ENCODE data around the gene SF1.

SF1 gene

DNA sequence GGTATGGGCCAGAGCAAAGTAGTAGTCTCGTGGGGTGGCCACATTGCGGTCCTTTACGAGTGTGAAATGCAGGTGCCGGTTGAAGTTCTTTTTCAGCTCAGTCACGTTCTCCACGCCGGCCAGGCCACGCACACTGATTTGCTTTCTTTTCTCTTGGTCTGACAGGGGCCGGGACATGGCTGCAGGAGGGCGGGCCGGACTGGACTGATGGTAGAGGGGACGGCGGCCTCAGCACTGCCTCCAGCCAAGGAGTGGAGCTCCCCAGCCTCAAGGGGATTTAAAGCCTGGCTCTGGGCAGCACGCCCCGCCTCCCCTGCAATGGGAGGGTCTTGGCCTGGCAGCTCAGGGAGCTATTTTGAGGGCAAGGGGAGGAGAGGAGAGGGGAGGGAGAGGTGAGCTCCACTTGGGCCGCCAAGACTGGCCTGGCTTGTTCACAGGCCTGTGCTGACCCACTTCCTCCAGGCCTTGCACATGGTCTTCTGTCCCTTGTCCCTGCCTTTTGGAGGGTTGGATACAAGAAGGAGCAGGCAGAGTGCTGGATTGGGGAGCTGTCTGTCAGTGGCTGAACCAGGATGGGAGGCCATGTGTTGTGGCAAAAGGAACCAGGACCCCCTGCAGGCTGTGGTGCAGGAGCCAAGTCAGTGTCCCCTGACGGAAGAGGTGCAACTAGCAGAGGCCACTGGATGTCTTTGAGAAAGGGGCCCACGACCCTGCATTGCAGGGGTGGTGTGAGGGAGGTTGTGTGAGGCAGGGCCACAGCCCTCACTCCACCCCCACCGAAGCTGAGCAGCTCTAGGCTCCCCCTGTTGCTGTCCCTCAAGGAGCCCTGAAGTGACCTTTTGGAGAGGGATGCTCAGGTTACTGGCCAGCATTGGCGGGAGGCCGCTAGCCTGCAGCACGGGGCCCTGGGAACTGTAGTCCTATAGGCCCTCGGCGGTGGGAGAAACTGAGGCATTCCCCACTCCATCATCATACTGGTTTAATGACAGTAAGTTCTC is 18.3 kb downstream of the SF1 start, which contains the start of gene PYGM:
TSS of gene PYGM (minus strand) at position 253 of the 998 bp plus-strand sequence. CDS start at position 177, 76 bp downstream.
- DNase-seq = peak; percentile 40

- no peak for DNase-seq
Measured at GRCh38 chr11:64759131-64759721, 19.1 kb downstream of the SF1 start.

- no peak for DNase-seq
Measured at GRCh38 chr11:64758330-64759079, 19.8 kb downstream of the SF1 start.

GRCh38 chr11:64757549-64758329 is 20.6 kb downstream of the SF1 start:
- no peak for DNase-seq

GRCh38 chr11:64755681-64756361 is 22.5 kb downstream of the SF1 start:
- DNase-seq = no peak

DNA sequence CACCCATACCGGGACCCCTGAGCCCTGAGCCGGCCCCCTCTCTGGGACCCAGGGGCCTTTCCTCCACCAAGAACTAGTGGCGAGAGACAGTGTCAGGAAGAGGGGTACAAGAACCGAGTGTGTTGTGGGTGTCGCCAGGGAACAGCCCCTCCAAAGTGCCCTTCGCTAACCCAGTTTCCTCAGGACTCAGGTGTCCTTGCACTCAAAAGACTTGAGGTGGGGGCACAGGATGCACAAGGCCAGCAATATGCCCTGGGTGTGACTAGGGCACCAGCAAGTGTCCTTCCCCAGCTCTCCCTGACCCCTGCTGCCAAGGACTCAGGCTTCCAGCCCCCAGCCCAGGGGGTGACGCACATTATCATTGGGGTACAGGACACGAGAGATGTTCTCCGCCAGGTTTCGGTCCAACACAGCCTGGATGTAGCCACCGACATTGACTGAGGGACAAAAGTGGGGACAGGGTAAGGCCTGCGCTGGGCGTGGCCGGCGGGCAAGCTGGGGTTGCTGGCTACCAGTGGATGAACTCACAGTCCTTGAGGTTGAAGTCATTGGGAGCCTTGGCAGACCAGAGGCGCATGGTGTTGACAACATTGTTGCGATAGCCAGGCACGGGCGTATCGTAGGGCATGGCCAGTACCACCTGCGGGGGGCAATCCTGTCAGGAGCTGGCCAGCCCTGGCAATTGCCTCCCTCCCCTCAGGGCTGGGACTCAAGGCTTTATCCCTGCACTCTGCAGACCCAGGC is 23.3 kb downstream of the SF1 start:
- no peak for DNase-seq

GRCh38 chr11:64754124-64754918 is 24.0 kb downstream of the SF1 start:
- DNase-seq = no peak

- no peak for DNase-seq
Measured at GRCh38 chr11:64753380-64754123, 24.8 kb downstream of the SF1 start.

GRCh38 chr11:64753019-64753379 is 25.3 kb downstream of the SF1 start:
- no peak for DNase-seq

DNA sequence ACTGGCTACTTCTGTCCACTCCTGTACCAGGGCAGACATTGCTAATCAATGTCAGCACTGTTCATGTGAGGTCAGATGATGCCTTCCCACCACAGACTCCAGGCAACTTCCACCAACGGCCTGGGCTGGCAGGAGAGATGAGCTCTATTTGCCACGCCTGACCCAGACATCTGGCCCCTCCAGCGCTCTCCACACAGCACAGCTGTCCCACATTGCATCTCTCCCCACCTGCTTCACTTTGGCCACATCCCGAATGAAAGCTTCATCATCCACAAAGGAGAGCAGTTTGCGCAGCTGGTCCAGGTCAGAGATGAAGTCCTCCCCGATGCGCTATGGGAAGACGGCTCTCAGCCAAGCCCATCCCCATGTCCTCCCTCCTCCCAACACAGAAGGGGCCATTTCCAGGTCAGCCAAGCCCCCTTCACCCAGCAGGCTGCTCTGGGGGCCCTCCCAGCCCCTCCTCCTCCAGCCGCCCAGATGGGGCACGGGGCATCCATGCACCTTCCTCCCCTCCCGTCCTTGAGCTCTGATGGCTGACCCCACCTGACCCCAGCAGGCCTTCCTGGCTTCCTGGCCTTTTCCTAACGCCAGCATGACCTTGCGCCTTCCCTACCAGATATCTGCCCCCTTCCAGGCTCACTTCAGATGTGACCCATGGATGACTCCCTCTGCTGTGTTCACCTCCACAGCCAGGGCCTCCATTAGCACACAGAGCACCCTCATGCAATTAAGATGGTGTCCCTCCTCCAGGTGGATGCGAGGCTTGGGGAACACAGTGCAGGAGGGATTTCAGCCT is 26.0 kb downstream of the SF1 start:
- DNase-seq = no peak

- no peak for DNase-seq
Measured at GRCh38 chr11:64751580-64751979, 26.8 kb downstream of the SF1 start.

DNA sequence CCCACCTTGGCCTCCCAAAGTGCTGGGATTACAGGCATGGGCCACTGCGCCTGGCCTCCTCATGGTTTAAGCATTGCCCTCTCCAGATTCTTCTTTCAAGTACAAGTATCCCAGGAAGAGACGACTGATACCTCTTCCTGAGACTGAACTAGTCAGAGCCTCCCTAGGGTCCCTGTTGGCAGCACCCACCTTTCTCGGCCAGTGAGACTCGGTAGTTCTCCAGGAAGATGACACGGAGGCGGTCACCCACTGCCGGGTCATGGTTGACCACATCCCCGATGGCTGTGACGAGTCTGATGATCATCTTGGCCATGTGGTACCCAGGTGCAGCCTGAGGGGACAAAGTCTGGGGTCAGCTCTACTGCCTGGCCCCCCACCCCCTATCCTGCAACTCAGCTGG is 27.2 kb downstream of the SF1 start:
- no peak for DNase-seq

DNA sequence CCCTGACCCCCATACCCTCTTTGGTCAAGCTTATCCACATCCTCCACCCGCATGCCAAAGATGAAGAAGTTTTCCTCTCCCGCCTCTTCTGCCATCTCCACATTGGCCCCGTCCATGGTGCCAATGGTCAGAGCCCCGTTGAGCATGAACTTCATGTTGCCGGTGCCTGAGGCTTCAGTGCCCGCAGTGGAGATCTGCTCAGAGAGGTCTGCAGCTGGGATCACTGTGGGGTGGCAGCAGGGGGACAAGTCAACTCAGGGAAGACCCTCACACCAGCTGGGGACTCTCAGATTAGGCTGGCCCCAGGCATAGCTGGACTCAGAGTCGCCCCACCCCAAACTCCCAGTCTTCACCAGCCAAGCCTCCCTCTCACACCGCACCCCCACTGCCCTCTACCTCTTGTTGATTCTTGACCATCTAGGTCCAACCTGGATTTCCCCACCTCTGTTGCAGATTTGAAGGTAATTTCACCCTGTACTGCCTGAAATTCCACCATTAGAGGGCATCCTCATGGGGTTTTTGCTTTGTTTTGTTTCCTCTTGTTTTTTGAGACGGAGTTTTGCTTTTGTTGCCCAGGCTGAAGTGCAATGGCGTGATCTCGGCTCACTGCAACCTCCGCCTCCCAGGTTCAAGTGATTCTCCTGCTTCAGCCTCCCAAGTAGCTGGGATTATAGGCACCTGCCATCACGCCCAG is 27.8 kb downstream of the SF1 start:
- no peak for DNase-seq

DNA sequence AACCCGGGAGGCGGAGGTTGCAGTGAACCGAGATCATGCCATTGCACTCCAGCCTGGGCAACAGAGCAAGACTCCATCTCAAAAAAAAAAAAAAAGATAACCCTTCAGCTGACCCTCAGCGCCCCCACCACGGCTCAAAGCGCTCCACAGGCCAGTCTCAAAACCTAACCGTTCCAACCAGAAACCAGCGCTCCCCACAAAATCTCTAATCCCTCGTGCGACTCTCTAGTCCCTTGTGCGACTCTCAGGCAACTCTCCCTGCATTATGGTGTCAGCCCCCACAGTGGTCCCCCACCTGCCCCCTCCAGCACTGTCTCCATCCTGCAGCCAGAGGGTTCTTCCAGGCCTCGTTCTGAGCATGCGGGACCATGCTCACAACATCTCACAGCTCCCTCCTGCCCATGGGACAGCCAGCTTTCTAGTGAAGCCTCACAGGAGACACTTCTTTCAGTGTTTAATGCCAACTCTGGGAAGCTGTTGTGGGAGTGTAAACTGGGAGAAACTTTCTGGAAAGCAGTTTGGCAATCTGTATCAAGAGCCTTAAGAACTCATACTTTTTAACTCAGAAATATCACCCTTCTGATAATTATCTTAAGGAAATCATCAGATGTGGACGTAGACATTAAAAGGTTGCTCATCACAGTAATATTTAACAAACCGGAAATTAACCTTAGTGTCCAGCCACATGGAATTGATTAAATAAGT is 30.2 kb downstream of the SF1 start:
- DNase-seq = peak; percentile 88

GRCh38 chr11:64746486-64746885 is 31.9 kb downstream of the SF1 start:
- no peak for DNase-seq

- DNase-seq = no peak
Measured at GRCh38 chr11:64745521-64746328, 32.6 kb downstream of the SF1 start.

- no peak for DNase-seq
Measured at GRCh38 chr11:64745189-64745520, 33.2 kb downstream of the SF1 start.
